Measurements from ENCODE around the gene TNFRSF17.
"Not testable (repeated sequence)": the region's sequence is repeated elsewhere in the genome, so short reads cannot be mapped to it uniquely, and the experiment has no call there.

TNFRSF17 gene

DNA sequence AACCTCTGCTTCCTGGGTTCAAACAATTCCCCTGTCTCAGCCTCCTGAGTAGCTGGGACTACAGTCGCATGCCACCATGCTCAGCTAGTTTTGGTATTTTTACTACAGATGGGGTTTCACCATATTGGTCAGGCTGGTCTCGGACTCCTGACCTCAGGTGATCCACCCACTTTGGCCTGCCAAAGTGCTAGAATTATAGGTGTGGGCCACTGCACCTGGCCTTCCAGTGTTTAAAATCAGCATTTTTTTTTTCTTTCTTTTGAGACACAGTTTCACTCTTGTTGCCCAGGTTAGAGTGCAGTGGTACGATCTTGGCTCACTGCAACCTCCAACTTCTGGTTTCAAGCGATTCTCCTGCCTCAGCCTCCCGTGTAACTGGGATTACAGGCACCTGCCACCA is 5.3 kb downstream of the TNFRSF17 start:
- DNase-seq (ENCODE audit: low read depth), result not testable (repeated sequence)

GRCh38 chr16:11972128-11972527 is 7.1 kb downstream of the TNFRSF17 start:
- no peak for DNase-seq (ENCODE audit: low read depth)

- no peak for DNase-seq (ENCODE audit: low read depth)
Measured at GRCh38 chr16:11973070-11973469, 8.1 kb downstream of the TNFRSF17 start.

DNA sequence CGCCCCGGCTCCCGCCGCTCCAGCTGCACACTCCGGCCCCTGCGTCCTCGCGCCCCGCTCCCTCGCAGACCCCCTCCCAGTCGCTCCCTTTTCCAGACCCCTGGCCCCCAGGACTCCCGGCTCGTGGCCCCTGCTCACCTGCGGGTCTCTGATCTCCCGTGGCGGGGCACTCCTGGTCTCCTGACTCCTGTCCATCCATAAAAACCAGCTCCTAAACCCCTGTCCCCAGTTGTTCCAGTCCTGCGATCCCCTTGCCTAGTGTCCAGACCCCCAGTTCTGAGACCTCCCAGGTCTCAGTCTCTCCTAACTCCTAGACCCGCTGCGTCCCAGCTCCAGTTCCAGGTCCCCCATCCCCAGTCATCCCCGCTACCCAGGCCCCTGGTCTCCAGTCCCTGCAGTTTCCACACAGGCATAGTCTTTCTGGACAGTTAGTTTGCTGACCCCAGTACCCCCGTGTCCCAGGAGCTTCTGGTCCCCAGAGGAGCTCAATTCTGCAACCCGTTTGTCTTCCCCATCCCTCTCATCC is 11.9 kb downstream of the TNFRSF17 start:
- DNase-seq (ENCODE audit: low read depth), result no peak

GRCh38 chr16:11977376-11978041 is 12.5 kb downstream of the TNFRSF17 start:
- no peak for DNase-seq (ENCODE audit: low read depth)

DNA sequence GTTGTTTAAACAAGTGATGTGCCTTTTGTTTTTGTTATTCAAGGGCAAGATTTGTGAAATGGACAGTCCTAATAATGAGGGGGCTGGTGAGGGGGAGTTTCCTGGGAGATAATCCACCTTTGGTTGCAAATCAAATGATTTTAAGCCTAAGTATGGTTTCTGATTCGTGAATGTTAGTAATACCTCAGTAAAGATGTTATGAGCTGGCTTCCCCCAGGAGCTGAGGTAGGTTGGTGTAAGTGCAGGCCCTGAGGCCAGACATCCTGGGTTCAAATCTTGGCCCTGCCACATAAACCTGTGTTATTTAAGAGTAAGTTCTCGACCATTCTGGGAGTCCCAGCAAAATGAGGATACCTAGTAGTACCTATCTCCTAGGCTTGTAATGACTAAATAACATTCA is 13.1 kb downstream of the TNFRSF17 start:
- no peak for DNase-seq (ENCODE audit: low read depth)

- DNase-seq (ENCODE audit: low read depth), result no peak
Measured at GRCh38 chr16:11979013-11979672, 14.1 kb downstream of the TNFRSF17 start.

GRCh38 chr16:11980136-11980844 is 15.3 kb downstream of the TNFRSF17 start:
- no peak for DNase-seq (ENCODE audit: low read depth)

- DNase-seq (ENCODE audit: low read depth), result no peak
Measured at GRCh38 chr16:11985250-11985649, 20.2 kb downstream of the TNFRSF17 start.

DNA sequence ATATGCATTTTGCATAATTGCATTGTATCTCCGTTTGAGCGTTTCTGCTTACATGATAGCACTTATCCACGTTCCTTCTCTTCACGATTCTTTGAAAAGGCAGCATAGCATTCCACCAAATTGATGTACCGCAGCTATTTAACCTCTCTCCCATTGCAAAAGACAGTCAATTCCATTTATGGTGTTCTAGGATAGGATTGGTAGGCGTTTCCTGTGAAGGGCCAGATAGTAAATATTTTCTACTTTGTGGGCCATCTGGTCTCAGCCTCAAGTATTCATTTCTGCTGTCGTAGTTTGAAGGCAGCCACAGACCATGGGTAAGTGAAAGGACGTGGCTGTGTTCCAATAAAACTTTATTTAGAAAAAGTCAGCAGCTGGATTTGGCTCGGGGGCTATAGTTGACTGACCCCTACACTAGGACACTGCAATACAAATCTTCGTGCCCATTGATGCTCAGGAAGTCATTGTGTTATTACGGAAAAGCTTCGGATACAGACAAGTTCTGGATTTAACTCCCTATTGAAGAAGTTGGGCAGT is 21.6 kb downstream of the TNFRSF17 start:
- no peak for DNase-seq (ENCODE audit: low read depth)

DNA sequence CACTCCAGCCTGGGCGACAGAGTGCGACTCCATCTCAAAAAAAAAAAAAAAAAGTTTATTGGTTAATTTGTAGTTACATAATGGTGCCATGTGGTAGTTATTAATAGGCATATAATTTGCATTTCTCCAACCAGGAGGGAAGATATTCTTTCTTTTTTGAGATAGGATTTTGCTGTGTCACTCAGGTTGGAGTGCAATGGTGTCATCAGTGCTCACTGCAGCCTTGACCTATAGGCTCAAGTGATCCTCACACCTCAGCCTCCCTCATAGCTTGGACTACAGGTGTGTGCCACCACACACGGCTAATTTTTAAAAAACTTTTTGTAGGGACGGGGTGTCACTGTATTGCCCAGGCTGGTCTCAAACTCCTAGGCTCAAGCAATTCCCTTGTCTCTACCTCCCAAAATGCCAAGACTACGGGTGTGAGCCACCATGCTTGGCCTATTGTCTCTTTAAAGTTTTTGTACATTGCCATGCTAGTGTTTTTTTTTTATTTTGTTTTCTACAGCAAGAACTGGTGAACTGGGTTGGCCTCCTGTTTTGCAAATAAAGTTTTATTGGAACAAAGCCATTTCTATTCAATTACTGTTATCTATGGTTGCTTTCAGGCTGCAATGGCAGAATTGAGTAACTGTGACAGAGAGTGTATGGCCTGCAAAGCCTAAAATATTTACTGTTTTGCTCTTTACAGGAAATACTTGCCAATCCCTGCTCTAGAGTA is 23.4 kb downstream of the TNFRSF17 start:
- no peak for DNase-seq (ENCODE audit: low read depth)

DNA sequence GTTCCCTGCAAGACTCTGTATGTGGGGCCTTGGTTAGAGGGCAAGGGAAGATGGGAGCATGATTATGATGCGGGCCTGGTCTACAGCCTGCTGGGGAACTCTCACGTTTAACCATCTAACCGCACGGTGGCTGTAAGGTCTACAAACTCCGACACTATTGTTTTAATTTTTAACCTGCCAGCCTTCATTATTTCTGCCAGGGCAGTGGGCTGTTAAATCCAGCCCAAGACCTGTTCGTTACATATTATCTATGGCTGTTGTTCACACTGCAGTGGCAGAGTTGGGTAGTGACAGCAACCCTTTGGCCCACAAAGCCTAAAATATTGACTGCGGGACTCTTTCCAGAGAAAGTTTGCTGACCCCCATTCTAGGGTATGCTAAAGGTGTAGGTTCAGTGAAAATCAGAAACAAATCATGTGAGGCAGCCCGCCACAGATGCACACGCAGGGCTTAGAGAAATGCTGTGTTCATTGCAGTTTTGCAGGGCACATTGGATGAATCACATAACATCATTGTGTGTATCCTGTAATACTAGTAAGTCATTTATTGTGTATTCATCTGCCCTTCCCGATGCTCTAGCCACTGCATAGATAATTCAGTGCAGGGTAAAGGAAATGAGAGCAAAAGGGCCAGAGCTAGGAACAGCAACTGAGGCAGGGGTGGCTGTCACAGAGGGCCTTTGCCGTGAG is 25.8 kb downstream of the TNFRSF17 start:
- no peak for DNase-seq (ENCODE audit: low read depth)

DNA sequence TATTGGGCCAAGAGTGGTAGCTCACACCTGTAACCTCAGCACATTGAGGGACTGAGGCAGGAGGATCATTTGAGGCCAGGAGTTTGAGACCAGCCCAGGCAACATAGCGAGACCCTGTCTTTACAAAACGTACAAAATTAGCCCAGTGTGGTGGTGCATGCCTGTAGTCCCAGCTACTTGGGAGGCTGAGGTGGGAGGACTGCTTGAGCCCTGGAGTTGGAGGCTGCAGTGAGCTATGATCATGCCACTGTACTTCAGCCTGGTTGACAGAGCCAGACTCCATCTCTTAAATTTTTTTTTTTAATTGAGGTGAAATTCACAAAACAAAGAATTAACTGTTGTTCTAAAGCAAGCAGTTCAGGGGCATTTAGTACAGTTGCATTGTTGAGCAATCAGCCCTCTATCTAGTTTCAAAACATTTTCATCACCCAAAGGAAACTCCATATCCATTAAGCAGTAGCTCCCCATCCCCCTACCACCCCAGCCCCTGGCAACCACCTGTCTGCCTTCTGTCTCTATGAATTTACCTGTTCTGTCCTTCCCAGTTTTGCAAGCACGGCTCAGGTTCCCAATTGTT is 27.1 kb downstream of the TNFRSF17 start:
- DNase-seq (ENCODE audit: low read depth), result no peak

- DNase-seq (ENCODE audit: low read depth), result no peak
Measured at GRCh38 chr16:11992586-11993524, 27.8 kb downstream of the TNFRSF17 start.

- no peak for DNase-seq (ENCODE audit: low read depth)
Measured at GRCh38 chr16:11994143-11995119, 29.4 kb downstream of the TNFRSF17 start.

DNA sequence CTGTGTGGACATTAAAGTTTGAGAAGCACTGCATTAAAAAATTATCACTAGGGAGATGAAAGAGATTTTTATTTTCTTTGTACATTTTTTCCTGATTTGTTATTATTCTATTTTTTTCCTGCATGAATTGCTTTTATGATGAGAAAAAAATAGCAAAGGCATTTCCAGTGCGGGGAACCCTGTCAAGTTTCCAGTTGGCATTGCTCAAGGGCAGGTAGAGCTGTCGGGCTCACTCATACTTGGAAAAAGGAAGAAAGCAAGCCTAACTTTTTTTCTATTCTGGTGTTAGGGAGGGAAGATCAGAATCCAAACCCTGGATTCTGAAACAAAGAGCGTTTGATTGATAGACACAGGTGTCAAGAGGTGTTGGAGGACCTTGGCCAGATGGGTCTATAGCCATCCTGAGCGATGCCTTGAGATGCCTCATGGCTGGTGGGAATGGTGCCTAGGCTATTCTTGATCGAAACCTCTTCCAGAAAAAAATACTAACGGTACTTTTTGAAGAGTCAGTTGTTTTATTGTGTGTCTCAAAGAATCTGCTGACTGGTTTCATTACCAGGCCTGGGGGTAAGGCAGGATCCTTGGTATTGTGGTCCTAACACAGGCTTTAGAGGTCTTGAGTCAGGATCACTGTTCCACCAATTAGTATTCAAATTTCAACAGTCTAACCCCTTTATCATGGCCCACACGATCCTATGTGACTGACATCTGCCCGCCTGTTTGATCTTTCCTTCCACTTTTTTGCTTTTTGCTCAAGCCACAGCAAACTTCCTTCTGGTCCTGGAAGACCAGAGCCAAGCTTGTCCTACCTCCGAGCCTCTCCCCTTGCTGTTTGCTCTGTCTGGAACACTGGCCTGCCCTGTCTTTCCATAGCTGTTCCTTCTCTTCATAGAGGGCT is 31.7 kb downstream of the TNFRSF17 start:
- DNase-seq (ENCODE audit: low read depth), result no peak

GRCh38 chr16:12000032-12000431 is 35.0 kb downstream of the TNFRSF17 start:
- no peak for DNase-seq (ENCODE audit: low read depth)

Data from stimulated activated CD8-positive, alpha-beta memory T cell treated with anti-CD3 and anti-CD28 coated beads, Interleukin-12 subunit alpha, Interleukin-12 subunit beta, amount 100 ng/mL, for 1 hour (primary cell).